ENCODE measurements around the gene GPR183. TPM values are rescaled to one million over a fixed set of nuclear protein-coding genes. Genes with fewer than 3 reads are reported as not detected.

GPR183 gene
- total RNA-seq, 1 donor from 2014 or later = 4.9 TPM

DNA sequence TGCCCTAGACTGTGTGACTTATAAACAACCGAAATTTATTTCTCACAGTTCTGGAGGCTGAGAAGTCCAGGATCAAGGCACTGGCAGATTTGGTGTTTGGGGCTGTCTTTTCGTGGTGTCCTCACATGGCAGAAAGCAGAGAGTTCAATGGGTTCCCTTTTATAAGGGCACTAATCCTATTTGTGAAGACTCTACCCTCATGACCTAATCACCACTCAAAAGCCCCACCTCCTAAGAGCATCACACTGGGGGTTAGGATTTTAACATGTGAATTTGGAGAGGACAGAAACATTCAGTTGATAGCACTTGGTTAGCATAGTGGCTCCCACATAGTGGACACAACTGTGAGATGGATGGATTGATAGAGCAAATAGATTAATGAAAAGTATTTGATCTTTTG, 27.6 kb downstream of the GPR183 start:
- Histone ChIP-seq H3K9me3 (ENCODE audit: insufficient read depth, low read depth, low read length) (no peaks in the 10 kb centered on the region), H3K27ac (ENCODE audit: low read depth, low read length) (no peak overlapping the region), H3K27me3 (ENCODE audit: insufficient read depth, low read length) (no peaks in the 10 kb centered on the region), H3K79me2 (ENCODE audit: insufficient read depth, low read length) (peaks cover 5% of the 10 kb centered on the region), H3K4me1 (ENCODE audit: insufficient read depth, low read length) (peaks cover 6% of the 10 kb centered on the region), H3K4me3 (ENCODE audit: insufficient read depth, low read depth, low read length) (no peak overlapping the region), H4K20me1 (ENCODE audit: insufficient read depth, low read length) (peaks cover 16% of the 10 kb centered on the region), H3K9ac (ENCODE audit: low read length) (no peak overlapping the region), H3K4me2 (ENCODE audit: low read length) (no peak overlapping the region), H3K36me3 (ENCODE audit: insufficient read depth, low read length) (no peaks in the 10 kb centered on the region), H2AFZ (ENCODE audit: low read depth, low read length) (no peak overlapping the region)
- H3K9me3 Mint-ChIP-seq (ENCODE audit: unreplicated experiment) = no peaks in the 10 kb centered on the region
- no peak for DNase-seq (ENCODE audit: low read depth)
- TF ChIP-seq, protein P1, sequence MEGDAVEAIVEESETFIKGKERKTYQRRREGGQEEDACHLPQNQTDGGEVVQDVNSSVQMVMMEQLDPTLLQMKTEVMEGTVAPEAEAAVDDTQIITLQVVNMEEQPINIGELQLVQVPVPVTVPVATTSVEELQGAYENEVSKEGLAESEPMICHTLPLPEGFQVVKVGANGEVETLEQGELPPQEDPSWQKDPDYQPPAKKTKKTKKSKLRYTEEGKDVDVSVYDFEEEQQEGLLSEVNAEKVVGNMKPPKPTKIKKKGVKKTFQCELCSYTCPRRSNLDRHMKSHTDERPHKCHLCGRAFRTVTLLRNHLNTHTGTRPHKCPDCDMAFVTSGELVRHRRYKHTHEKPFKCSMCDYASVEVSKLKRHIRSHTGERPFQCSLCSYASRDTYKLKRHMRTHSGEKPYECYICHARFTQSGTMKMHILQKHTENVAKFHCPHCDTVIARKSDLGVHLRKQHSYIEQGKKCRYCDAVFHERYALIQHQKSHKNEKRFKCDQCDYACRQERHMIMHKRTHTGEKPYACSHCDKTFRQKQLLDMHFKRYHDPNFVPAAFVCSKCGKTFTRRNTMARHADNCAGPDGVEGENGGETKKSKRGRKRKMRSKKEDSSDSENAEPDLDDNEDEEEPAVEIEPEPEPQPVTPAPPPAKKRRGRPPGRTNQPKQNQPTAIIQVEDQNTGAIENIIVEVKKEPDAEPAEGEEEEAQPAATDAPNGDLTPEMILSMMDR (IDR thresholded peaks at IDR 0.05; ENCODE audit: insufficient read depth, low read depth, low read length) = no peak
- no peak for TF ChIP-seq EZH2 (IDR thresholded peaks at IDR 0.05; ENCODE audit: insufficient read depth, low read length)
- H3K27ac Mint-ChIP-seq (ENCODE audit: unreplicated experiment) = no peak overlapping the region
- H3K4me1 Mint-ChIP-seq (ENCODE audit: low read depth, unreplicated experiment) = peaks cover 29% of the 10 kb centered on the region
- no peak overlapping the region for H3K4me3 Mint-ChIP-seq (ENCODE audit: unreplicated experiment)
- no peak for FAIRE-seq
- no peaks in the 10 kb centered on the region for H3K36me3 Mint-ChIP-seq (ENCODE audit: low read depth, unreplicated experiment)
- H3K27me3 Mint-ChIP-seq (ENCODE audit: low read depth, unreplicated experiment) = no peaks in the 10 kb centered on the region

DNA sequence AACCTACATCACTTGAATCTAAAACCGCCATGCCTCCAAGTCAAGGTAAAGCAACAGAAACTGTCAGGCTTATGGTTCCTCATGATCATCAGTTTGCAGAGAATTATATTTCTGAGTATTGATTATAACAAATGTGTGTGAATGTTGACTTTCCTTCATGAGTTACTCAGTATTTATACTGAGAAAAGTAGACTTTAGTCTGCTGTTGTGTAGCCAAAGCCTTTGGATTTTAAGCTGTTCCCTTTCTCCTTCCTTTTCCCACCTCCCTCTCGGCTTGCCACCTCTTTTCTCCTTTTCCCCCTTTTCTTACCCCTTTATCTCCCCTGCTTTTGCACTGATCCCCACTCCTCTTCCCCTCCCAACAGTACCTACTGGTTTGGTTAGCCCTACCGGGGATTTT, 28.4 kb downstream of the GPR183 start:
- Histone ChIP-seq H3K4me1 (ENCODE audit: insufficient read depth, low read length) (peaks cover 6% of the 10 kb centered on the region), H3K4me2 (ENCODE audit: low read length) (no peak overlapping the region)
- TF ChIP-seq EZH2 (IDR thresholded peaks at IDR 0.05; ENCODE audit: insufficient read depth, low read length) = no peak
- TF ChIP-seq, protein P1 (IDR thresholded peaks at IDR 0.05; ENCODE audit: insufficient read depth, low read depth, low read length) = no peak

DNA sequence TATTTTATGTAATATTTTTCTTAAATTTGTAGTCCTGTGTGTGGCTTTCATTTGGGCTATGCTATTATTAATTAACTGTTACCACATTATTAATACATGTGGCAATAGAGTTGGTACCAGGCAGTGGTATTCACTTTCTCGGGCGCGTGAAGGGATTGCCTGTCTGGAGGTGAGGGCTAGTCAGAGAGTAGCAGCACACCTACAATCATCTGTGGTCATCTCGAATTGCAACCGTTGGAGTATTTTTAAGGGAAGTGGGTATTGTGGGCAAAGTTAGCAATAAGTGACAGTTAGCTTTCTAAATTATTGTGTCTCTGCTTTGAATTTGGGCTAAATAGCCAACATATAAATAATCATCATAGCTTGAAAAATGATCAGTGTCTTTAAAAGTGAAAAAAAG, 29.0 kb downstream of the GPR183 start:
- peaks cover 25% of the 10 kb centered on the region for H3K4me1 Mint-ChIP-seq (ENCODE audit: low read depth, unreplicated experiment)

More for the DNA sequence above, 28.4 kb downstream of the GPR183 start:
- no peaks in the 10 kb centered on the region for H3K9me3 ChIP-seq (ENCODE audit: insufficient read depth, low read depth, low read length)
- Mint-ChIP-seq H3K27ac (ENCODE audit: unreplicated experiment) (peak overlapping the region; percentile 53), H3K9me3 (ENCODE audit: unreplicated experiment) (no peaks in the 10 kb centered on the region), H3K27me3 (ENCODE audit: low read depth, unreplicated experiment) (no peaks in the 10 kb centered on the region), H3K4me3 (ENCODE audit: unreplicated experiment) (no peak overlapping the region), H3K36me3 (ENCODE audit: low read depth, unreplicated experiment) (no peaks in the 10 kb centered on the region), H3K4me1 (ENCODE audit: low read depth, unreplicated experiment) (peaks cover 27% of the 10 kb centered on the region)
- H2AFZ ChIP-seq (ENCODE audit: low read depth, low read length) = no peak overlapping the region
- peaks cover 3% of the 10 kb centered on the region for H3K79me2 ChIP-seq (ENCODE audit: insufficient read depth, low read length)
- no peaks in the 10 kb centered on the region for H3K27me3 ChIP-seq (ENCODE audit: insufficient read depth, low read length)
- FAIRE-seq = no peak
- H3K36me3 ChIP-seq (ENCODE audit: insufficient read depth, low read length) = no peaks in the 10 kb centered on the region
- H3K4me3 ChIP-seq (ENCODE audit: insufficient read depth, low read depth, low read length) = no peak overlapping the region
- no peak for DNase-seq (ENCODE audit: low read depth)
- H4K20me1 ChIP-seq (ENCODE audit: insufficient read depth, low read length) = peaks cover 16% of the 10 kb centered on the region
- no peak overlapping the region for H3K9ac ChIP-seq (ENCODE audit: low read length)
- no peak overlapping the region for H3K27ac ChIP-seq (ENCODE audit: low read depth, low read length)

More for the DNA sequence above, 29.0 kb downstream of the GPR183 start:
- H3K4me2 ChIP-seq (ENCODE audit: low read length) = no peak overlapping the region
- FAIRE-seq = no peak
- no peaks in the 10 kb centered on the region for H3K9me3 ChIP-seq (ENCODE audit: insufficient read depth, low read depth, low read length)
- H3K27me3 ChIP-seq (ENCODE audit: insufficient read depth, low read length) = no peaks in the 10 kb centered on the region
- Mint-ChIP-seq H3K9me3 (ENCODE audit: unreplicated experiment) (no peaks in the 10 kb centered on the region), H3K4me3 (ENCODE audit: unreplicated experiment) (no peak overlapping the region), H3K36me3 (ENCODE audit: low read depth, unreplicated experiment) (no peaks in the 10 kb centered on the region), H3K27ac (ENCODE audit: unreplicated experiment) (no peak overlapping the region), H3K27me3 (ENCODE audit: low read depth, unreplicated experiment) (no peaks in the 10 kb centered on the region)
- no peak overlapping the region for H2AFZ ChIP-seq (ENCODE audit: low read depth, low read length)
- no peaks in the 10 kb centered on the region for H3K36me3 ChIP-seq (ENCODE audit: insufficient read depth, low read length)
- no peak overlapping the region for H3K27ac ChIP-seq (ENCODE audit: low read depth, low read length)
- peaks cover 6% of the 10 kb centered on the region for H3K79me2 ChIP-seq (ENCODE audit: insufficient read depth, low read length)
- H3K4me3 ChIP-seq (ENCODE audit: insufficient read depth, low read depth, low read length) = no peak overlapping the region
- H4K20me1 ChIP-seq (ENCODE audit: insufficient read depth, low read length) = peaks cover 20% of the 10 kb centered on the region
- DNase-seq (ENCODE audit: low read depth) = no peak
- H3K9ac ChIP-seq (ENCODE audit: low read length) = no peak overlapping the region
- TF ChIP-seq, protein P1 (IDR thresholded peaks at IDR 0.05; ENCODE audit: insufficient read depth, low read depth, low read length) = no peak
- TF ChIP-seq EZH2 (IDR thresholded peaks at IDR 0.05; ENCODE audit: insufficient read depth, low read length) = no peak
- peaks cover 6% of the 10 kb centered on the region for H3K4me1 ChIP-seq (ENCODE audit: insufficient read depth, low read length)
